Bladder microvascular endothelial cell (primary cell): Measurements from ENCODE around the gene MS4A1. TPM values are rescaled to one million over a fixed set of nuclear protein-coding genes. Genes with fewer than 3 reads are reported as not detected.

ENCODE experiments used
- total RNA-seq: library from RNA; depleted of rRNA; stranded (reverse); fragments of >200 nt; gene quantifications from 2 replicates; pipeline ENCODE4 v1.2.3, GENCODE V29; 2014

Gene MS4A1
- not detected in 2 replicates for total RNA-seq

DNA sequence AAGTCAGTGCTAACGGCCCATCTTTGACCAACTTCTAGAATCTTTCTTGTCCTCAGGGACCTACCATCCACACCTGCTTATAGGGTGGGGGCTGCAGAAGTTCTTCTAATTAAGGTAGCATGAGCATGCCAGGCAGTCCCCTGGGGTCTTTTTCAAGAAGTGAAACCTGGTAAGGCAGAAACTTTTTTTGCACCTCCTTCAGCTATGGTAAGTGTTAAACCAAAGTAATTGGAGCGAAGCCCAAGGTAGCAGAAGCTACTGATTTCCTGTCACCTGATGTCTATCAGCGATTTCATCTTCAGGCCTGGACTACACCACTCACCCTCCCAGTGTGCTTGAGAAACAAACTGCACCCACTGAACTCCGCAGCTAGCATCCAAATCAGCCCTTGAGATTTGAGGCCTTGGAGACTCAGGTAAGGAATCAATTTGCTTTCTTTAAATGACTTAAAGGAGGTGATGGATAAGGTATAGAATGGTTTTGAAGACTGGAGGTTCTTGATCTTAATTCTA is at the start of gene MS4A1:
TSS of gene MS4A1 (plus strand) at position 317 of the 512 bp plus-strand sequence. CDS start 6,528 bp downstream, outside the sequence.

DNA sequence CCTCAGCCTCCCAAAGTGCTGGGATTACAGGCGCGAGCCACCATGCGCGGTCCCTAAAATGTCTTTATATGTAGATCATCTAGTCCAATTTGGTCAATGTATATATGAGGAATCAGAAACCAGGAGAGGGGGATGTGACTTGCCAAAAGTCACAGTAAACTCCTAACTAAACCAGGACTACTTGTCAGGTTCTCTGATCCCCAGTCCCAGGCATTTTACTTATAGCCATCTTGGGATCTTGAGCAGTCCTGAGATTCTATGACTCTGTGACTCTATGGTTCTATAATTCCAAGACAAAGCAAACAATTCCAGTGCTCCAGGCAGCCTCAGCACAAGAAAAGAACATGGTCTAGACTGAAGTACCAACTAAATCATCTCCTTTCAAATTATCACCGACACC is 26.4 kb upstream of the MS4A1 start, which contains the start of gene MS4A5:
TSS of gene MS4A5 (plus strand) at position 301 of the 400 bp plus-strand sequence. CDS start 103 bp downstream, outside the sequence.

GRCh38 chr11:60492488-60493009 is 36.9 kb downstream of the MS4A1 start, which contains the start of gene MS4A12:
TSS of gene MS4A12 (plus strand) at chr11:60492778. CDS start at chr11:60497319, 4,541 bp downstream.

DNA sequence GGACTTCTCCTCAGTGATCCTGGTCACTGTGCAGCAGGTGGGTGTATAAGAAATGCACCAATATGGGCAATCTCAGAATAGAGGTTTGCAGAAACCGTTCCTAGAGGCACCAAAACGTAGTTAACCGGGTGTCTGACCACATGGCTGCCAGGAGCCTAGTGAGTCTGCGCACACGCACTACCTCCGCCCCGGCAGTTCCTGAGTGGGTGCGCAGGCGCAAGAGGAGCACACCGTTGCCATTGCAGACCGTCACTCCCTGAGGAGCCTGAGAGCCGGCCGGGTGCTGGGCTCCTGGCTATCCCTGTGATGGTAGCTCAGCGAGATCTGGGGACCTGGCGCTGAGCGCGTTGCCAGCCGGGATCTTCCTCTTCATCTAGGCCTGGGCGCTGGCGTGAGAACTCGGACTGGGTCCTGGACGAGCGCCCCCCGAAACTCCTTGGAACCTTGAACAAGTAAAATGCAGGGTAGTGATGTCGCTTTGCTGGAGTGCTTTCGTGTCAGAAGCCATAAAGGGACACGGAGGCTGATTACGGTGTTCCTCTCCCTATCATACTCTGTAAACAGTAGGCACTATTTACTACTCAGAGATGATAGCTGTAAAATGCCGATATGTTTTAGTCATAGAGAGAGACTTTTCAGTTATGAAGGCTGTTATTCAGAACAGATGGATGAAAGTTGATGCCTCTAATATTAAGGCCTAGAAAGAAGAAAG is 59.7 kb downstream of the MS4A1 start, which contains the start of gene MS4A13:
TSS of gene MS4A13 (plus strand) at position 249 of the 712 bp plus-strand sequence. CDS start 2,692 bp downstream, outside the sequence.

Other genes with a start within 250 kb of the MS4A1 start
- not detected in 2 replicates for gene MS4A4E, start 212.7 kb upstream of the MS4A1 start, total RNA-seq
- not detected in 2 replicates for gene MS4A4A, start 175.2 kb upstream of the MS4A1 start, total RNA-seq
- gene MS4A6E, start 128.6 kb upstream of the MS4A1 start, total RNA-seq = not detected in 2 replicates
- not detected in 2 replicates for gene MS4A7, start 77.3 kb upstream of the MS4A1 start, total RNA-seq
- gene MS4A14, start 59.4 kb upstream of the MS4A1 start, total RNA-seq = not detected in 2 replicates
- not detected in 2 replicates for gene MS4A5, start 26.3 kb upstream of the MS4A1 start, total RNA-seq
- gene MS4A12, start 36.9 kb downstream of the MS4A1 start, total RNA-seq = not detected in 2 replicates
- not detected in 2 replicates for gene MS4A13, start 59.5 kb downstream of the MS4A1 start, total RNA-seq
- not detected in 2 replicates for gene MS4A8, start 243.8 kb downstream of the MS4A1 start, total RNA-seq